NCI-H1092 (cell line): ENCODE data around the gene DENND2A.
"Not testable (repeated sequence)": the region's sequence is repeated elsewhere in the genome, so short reads cannot be mapped to it uniquely, and the experiment has no call there.

Source experiments
- DNase-seq: peaks from one replicate; lab custom pipeline; 2025; lab: John Stamatoyannopoulos, UW

Gene DENND2A

GRCh38 chr7:140544388-140544826 lies 96.2 kb downstream of the DENND2A start:
- no peak for DNase-seq

GRCh38 chr7:140542228-140542603 lies 98.4 kb downstream of the DENND2A start:
- DNase-seq: no peak

GRCh38 chr7:140541513-140542227 lies 98.9 kb downstream of the DENND2A start:
- DNase-seq: peak; percentile 81

- no peak for DNase-seq
Observed at GRCh38 chr7:140541176-140541512, 99.5 kb downstream of the DENND2A start.

- peak; percentile 10 for DNase-seq
Observed at GRCh38 chr7:140540136-140540777, 100.4 kb downstream of the DENND2A start.

- no peak for DNase-seq
Observed at GRCh38 chr7:140539461-140539860, 101.2 kb downstream of the DENND2A start.

GRCh38 chr7:140537750-140538482 lies 102.7 kb downstream of the DENND2A start:
- no peak for DNase-seq

- DNase-seq: no peak
Observed at GRCh38 chr7:140534743-140535142, 105.9 kb downstream of the DENND2A start.

GRCh38 chr7:140533394-140533872 lies 107.2 kb downstream of the DENND2A start:
- no peak for DNase-seq

GRCh38 chr7:140529428-140529827 lies 111.2 kb downstream of the DENND2A start:
- DNase-seq: not testable (repeated sequence)

- no peak for DNase-seq
Observed at GRCh38 chr7:140526787-140527664, 113.6 kb downstream of the DENND2A start.

- DNase-seq: no peak
Observed at GRCh38 chr7:140526214-140526613, 114.4 kb downstream of the DENND2A start.

GRCh38 chr7:140525743-140526142 lies 114.9 kb downstream of the DENND2A start:
- no peak for DNase-seq

GRCh38 chr7:140521421-140521820 lies 119.2 kb downstream of the DENND2A start:
- no peak for DNase-seq

GRCh38 chr7:140519007-140519399 lies 121.6 kb downstream of the DENND2A start:
- DNase-seq: no peak

GRCh38 chr7:140518370-140519006 lies 122.1 kb downstream of the DENND2A start:
- no peak for DNase-seq

- peak; percentile 91 for DNase-seq
Observed at GRCh38 chr7:140517546-140518369, 122.9 kb downstream of the DENND2A start.

- peak; percentile 8 for DNase-seq
Observed at GRCh38 chr7:140512317-140513000, 128.2 kb downstream of the DENND2A start.

- DNase-seq: no peak
Observed at GRCh38 chr7:140509789-140510188, 130.8 kb downstream of the DENND2A start.

- DNase-seq: not testable (repeated sequence)
Observed at GRCh38 chr7:140507556-140507955, 133.1 kb downstream of the DENND2A start.
